Lung (tissue), 12 donors: Measurements from ENCODE around the gene AJAP1. TPM values are rescaled to one million over a fixed set of nuclear protein-coding genes. Genes with fewer than 3 reads are reported as not detected.

Experiments
- ATAC-seq: fragments of 200-7000 bp; cut with Tn5 transposase; one replicate; pipeline ENCODE4 v1.9.1; 2020; ENCODE audit warnings: moderate number of reproducible peaks; ENCODE audit not compliant: insufficient read depth, low FRiP score
- DNase-seq, 3 donors: peaks; one replicate each; pipeline ENCODE4 v3.0.0-alpha.2; 2013 to 2017
- H3K27ac ChIP-seq, 2 donors: one replicate each; pipeline ENCODE4 v1.5.1; 2013; ENCODE audit warnings: mild to moderate bottlenecking in 2 of 2, moderate library complexity in 2 of 2, control low read depth in 1 of 2, inconsistent platforms in 1 of 2, low read depth in 1 of 2, low read length in 1 of 2
- H3K27me3 ChIP-seq, 3 donors: one replicate each; pipeline ENCODE4 v1.5.1; 2013; ENCODE audit warnings: low read length in 2 of 3; ENCODE audit not compliant: control insufficient read depth in 3 of 3, insufficient read depth in 3 of 3
- H3K36me3 ChIP-seq, 4 donors: one replicate each; pipeline ENCODE4 v1.5.1; 2013; ENCODE audit warnings: low read length in 4 of 4, mild to moderate bottlenecking in 1 of 4, moderate library complexity in 1 of 4; ENCODE audit not compliant: control insufficient read depth in 4 of 4, insufficient read depth in 4 of 4
- H3K4me1 ChIP-seq, 5 donors: one replicate each; pipeline ENCODE4 v1.5.1; 2013; ENCODE audit warnings: low read length in 5 of 5, mild to moderate bottlenecking in 2 of 5, moderate library complexity in 1 of 5; ENCODE audit not compliant: control insufficient read depth in 5 of 5, insufficient read depth in 5 of 5
- H3K4me3 ChIP-seq: one replicate; pipeline ENCODE4 v1.5.1; 2013; ENCODE audit warnings: mild to moderate bottlenecking, control low read depth, moderate library complexity
- H3K9ac ChIP-seq, 2 donors: one replicate each; pipeline ENCODE4 v1.5.1; 2013; ENCODE audit warnings: low read length in 2 of 2, control low read depth in 1 of 2; ENCODE audit not compliant: insufficient read depth in 1 of 2
- H3K9me3 ChIP-seq, 4 donors: one replicate each; pipeline ENCODE4 v1.5.1; 2013; ENCODE audit warnings: low read length in 3 of 4, mild to moderate bottlenecking in 1 of 4, moderate library complexity in 1 of 4; ENCODE audit not compliant: control insufficient read depth in 4 of 4, insufficient read depth in 3 of 4
- WGBS, 2 donors: extraction: QIAGEN DNeasy Blood & Tissue Kit; methylation state at CpG; one replicate each; pipeline ENCODE4 v1.1.7; 2013; 5-methylcytosine and 5-hydroxymethylcytosine counted together
- polyA plus RNA-seq, 2 donors: library from polyadenylated mRNA; stranded (reverse); fragments of 200-250 nt; gene quantifications; one replicate each; pipeline ENCODE4 v1.2.1, GENCODE V29; 2013
- total RNA-seq, 2 donors: library from RNA; depleted of rRNA in 1 of 2; stranded (reverse); fragments of >200 nt in 1 of 2; gene quantifications; one replicate each; pipeline ENCODE4 v1.2.1, GENCODE V29; 2014 to 2021
- TF ChIP-seq, protein P1 (sequence below): IDR thresholded peaks from 2 replicates; pipeline ENCODE4 v1.5.1; 2012; ENCODE audit warnings: mild to moderate bottlenecking; ENCODE audit errors: control extremely low read depth, extremely low read depth
- donor health status: control.
- donor health status: control.
- donor health status: Bipolar disorder and iron deficiency.
- donor health status: healthy.
- donor health status: DM: yes; HTN: yes; CAD: no.

Gene AJAP1
- total and polyA plus RNA-seq, 4 donors: 0.05 to 0.77 (median 0.19) TPM

DNA sequence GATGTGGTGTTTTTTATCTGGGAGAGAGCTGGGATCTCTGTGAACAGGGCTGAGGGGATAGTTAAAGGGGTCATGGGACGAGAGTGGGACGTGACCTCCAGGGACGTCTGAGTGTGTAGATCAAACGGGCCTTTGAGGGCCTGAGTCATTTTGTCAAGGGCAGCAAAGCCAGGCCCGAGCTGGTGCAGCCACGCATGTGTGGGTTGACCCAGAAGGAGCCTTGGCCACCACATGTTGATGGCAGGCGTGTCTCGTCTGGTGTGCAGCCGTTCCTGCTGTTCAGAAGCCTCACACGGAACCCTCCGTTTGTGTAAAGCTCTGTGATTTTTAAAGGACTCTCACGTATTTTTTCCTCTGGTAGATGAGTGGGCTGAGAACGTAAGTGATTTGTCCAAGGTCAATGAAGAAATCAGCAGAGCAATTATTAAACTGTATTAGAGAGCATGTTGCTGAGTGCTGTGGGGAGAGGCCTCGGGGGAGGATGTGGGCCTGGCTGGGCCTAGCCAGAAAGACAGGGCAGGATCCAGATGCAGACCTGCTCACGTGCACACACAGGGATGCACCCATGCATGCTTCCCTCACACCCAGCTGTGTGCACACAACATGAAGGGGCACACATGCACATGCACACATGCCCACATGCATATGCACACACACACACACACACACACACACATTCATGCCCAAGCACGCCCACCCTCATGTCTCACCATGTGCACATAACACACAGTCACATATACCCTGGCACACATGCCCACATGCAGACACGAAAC is 89.8 kb downstream of the AJAP1 start:
- WGBS, 2 donors: 77 to 85% methylated on average over 17 of the region's 17 CpGs
- H3K9ac ChIP-seq: no peak overlapping the region
- ATAC-seq (no peak), DNase-seq (no peak)
- H3K36me3 ChIP-seq: no peaks in the 10 kb centered on the region
- TF ChIP-seq, protein P1, sequence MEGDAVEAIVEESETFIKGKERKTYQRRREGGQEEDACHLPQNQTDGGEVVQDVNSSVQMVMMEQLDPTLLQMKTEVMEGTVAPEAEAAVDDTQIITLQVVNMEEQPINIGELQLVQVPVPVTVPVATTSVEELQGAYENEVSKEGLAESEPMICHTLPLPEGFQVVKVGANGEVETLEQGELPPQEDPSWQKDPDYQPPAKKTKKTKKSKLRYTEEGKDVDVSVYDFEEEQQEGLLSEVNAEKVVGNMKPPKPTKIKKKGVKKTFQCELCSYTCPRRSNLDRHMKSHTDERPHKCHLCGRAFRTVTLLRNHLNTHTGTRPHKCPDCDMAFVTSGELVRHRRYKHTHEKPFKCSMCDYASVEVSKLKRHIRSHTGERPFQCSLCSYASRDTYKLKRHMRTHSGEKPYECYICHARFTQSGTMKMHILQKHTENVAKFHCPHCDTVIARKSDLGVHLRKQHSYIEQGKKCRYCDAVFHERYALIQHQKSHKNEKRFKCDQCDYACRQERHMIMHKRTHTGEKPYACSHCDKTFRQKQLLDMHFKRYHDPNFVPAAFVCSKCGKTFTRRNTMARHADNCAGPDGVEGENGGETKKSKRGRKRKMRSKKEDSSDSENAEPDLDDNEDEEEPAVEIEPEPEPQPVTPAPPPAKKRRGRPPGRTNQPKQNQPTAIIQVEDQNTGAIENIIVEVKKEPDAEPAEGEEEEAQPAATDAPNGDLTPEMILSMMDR: no peak
- H3K4me1 ChIP-seq: no peaks in the 10 kb centered on the region
- no peak overlapping the region for H3K4me3 ChIP-seq
- H3K9me3 ChIP-seq: peaks cover 0 to 2% (median 0%) of the 10 kb centered on the region in 4 donors
- no peaks in the 10 kb centered on the region for H3K27me3 ChIP-seq
- H3K27ac ChIP-seq: no peak overlapping the region

DNA sequence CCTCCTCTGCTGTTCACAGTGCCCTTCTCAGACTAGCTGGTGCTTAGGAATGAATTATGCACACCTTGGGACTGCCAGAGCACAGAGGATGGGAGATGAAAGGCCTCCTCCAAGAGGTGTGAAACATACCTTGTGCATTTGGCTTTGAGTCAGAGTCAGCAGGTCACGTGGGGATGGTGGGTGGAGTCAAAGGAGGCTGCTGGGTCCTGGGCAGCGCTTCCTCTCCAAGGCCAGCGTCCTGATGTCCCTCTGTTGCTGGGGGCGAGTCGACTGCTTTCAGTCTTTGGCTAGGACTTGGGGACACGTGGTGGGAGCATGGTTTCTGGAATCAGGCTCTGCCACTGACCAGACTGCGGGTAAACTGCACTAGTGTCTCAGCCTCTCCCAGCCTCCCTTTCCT is 91.2 kb downstream of the AJAP1 start:
- H3K27me3 ChIP-seq: peaks cover 0 to 5% (median 0%) of the 10 kb centered on the region in 3 donors
- DNase-seq: no peak
- H3K36me3 ChIP-seq: no peaks in the 10 kb centered on the region
- no peak overlapping the region for H3K9ac ChIP-seq
- no peak for ATAC-seq
- H3K4me1 ChIP-seq: no peaks in the 10 kb centered on the region
- H3K4me3 ChIP-seq: no peak overlapping the region
- 47 to 48% methylated on average over 7 of the region's 7 CpGs for WGBS, 2 donors
- peaks cover 0 to 2% (median 0%) of the 10 kb centered on the region in 4 donors for H3K9me3 ChIP-seq
- TF ChIP-seq, protein P1: no peak
- H3K27ac ChIP-seq: no peak overlapping the region

DNA sequence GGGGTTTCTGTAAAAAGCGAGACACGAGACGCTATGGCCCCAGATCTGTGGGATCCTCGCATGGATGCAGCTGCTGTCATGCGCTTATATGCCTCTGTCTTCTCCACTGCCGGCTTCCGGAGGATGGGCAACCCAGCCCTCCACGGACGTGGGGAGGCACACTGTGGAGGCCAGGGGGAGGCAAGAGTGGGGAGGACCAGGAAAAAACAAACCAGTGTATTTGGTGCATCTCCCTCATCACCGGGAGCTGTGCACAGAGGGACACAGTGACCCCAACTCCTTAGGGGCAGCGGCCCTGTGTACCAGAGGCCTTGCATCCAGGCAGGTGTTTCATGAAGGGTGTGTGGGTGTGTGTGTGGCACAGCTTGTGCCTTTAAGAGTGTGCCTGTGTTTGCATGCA is 95.0 kb downstream of the AJAP1 start:
- 84 to 86% methylated on average over 11 of the region's 11 CpGs for WGBS, 2 donors
- H3K27ac ChIP-seq: no peak overlapping the region
- no peak overlapping the region for H3K9ac ChIP-seq
- ATAC-seq: no peak
- no peak for DNase-seq
- H3K36me3 ChIP-seq: no peaks in the 10 kb centered on the region
- peaks cover 0 to 2% (median 0%) of the 10 kb centered on the region in 5 donors for H3K4me1 ChIP-seq
- H3K27me3 ChIP-seq: peaks cover 0 to 5% (median 0%) of the 10 kb centered on the region in 3 donors
- H3K4me3 ChIP-seq: no peak overlapping the region
- TF ChIP-seq, protein P1: no peak
- peaks cover 0 to 8% (median 1%) of the 10 kb centered on the region in 4 donors for H3K9me3 ChIP-seq
